HG02884 (cell line): ENCODE measurements around the gene CT45A9.
"Not testable (repeated sequence)": the region's sequence is repeated elsewhere in the genome, so short reads cannot be mapped to it uniquely, and the experiment has no call there.

Experiments used
- ATAC-seq: cut with Tn5 transposase; IDR thresholded peaks from one replicate; pipeline ENCODE4 v1.9.1; 2021; ENCODE audit warnings: mild to moderate bottlenecking, moderate library complexity; ENCODE audit not compliant: unreplicated experiment

Gene CT45A9, protein sequence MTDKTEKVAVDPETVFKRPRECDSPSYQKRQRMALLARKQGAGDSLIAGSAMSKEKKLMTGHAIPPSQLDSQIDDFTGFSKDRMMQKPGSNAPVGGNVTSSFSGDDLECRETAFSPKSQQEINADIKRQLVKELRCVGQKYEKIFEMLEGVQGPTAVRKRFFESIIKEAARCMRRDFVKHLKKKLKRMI

DNA sequence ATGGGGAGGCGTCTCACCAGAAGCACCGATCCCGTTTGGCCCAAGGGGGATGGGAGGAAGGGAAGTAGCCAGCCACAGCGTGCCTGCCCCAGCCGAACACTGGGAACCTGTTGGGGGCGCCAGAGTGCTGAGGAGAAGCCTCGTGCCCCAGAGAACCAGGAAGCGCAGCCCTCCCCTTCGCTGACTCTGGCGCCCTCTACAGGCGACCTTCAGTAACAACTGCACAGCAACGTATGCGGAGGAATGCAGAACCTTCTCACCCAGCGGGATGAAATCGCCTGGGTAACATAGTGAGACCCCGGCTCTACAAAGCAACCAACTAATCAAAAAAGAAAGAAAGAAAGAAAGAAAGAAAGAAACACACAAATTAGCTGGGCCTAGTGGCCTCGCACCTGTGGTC, at the start of gene CT45A9:
TSS of gene CT45A9 (minus strand) at position 101 of the 400 bp plus-strand sequence. CDS start 3,751 bp downstream, outside the sequence.
- ATAC-seq, result not testable (repeated sequence)

DNA sequence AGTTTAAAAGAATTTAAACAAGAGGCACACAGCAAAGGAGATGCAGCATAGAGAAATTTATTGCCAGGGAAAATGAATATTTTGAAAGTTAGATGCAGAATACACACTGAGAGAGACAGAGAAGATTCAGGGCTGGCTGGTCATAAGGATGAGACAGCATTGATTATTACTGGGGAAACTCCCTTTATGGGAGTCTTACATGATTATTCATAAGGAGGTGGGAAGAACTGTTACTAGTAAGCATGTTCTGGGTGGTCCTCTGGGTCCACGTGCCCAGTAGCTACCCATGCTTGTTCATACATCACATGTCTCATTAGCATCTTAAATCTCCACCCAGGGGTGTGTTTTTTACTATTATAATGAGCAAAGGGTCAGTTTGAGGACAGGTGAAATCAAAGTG, 48.9 kb upstream of the CT45A9 start:
- ATAC-seq, result not testable (repeated sequence)

DNA sequence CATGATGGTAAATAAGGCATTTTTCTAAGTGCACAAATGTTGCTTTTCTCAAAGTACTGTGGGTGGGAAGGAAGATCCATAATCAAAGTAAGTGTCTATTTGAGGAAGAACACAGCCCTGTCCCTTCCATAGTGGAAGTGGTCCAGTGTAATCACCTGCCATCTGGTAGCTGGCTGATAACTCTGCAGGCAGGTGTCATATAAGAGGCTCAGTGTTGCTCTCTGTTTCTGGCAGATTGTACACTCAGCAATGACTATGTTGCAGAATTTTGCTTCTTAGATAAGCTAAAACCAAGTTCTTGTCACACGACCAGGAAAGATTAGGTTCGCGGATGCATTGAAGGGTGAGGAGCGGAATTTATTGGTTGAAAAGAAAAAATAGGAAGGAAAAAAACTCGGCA, 42.8 kb upstream of the CT45A9 start:
- no peak for ATAC-seq

DNA sequence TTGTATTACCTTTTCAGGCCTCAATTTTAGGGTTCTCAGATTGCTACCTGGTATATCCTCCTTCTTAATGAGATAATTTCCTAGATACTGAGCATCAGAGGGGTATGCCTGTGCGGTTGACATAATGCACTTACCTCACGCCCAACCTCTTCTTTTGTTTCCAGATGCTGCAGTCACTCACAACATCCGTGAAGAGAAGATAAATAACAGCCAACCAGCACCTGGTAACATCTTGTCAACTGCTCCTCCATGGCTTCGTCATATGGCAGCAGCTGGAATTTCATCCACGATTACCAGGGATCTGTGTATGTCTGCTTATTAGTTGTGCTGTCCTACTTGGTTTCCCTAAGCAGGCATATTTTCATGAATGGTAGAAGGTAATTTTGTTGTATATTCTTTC, 38.6 kb upstream of the CT45A9 start:
- ATAC-seq, result no peak

DNA sequence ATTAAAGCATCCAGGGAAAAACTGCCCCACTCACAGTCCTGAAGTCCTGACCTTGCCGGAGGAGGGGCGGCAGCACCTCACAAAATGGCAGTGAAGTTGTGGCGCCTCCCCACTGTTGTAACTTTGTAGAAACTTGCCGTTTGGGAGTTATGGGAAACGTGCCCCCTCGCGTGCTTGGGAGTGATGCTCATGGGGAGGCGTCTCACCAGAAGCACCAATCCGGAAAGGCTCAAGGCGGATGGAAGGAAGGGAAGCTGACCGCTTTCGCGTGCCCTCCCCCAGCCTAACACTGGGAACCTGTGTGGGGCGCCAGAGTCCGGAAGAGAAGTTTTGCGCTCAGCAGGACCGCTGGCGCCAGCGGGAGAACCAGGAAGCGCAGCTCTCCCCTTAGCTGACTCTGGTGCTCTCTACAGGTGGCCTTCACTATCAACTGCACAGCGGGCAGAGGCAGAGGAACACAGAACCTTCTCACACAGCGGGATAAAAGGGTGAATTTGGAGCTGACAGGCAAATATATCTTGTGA, 21.7 kb upstream of the CT45A9 start, which contains the start of the genes CT45A10 and SAGE1:
TSS of gene CT45A10 (minus strand) at position 151 of the 524 bp plus-strand sequence. CDS start 8,100 bp downstream, outside the sequence.
TSS of gene SAGE1 (plus strand) at position 423 of the 524 bp plus-strand sequence. CDS start 2,527 bp downstream, outside the sequence.
- ATAC-seq, result no peak

DNA sequence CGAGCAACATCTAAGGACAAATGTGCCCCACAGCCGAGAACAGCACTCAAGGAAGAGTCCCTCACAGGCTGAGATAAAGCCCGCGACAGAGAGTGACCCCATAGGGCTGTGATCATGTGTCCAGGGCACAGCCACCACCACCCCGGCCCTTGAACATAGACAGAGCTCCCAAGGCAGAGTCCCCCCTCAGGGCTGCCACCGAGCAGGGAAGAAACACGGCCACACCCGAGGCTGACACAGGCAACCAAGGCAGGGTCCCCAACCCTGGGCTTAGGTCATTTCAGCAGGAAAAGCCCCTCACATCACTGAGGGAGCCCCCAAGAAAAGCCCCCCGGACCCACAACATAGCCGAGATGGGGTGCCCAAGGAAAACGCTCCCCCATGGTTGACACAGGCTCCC, 21.2 kb upstream of the CT45A9 start:
- ATAC-seq, result no peak

GRCh38 chrX:135890087-135890585, 18.5 kb upstream of the CT45A9 start:
- ATAC-seq, result no peak

DNA sequence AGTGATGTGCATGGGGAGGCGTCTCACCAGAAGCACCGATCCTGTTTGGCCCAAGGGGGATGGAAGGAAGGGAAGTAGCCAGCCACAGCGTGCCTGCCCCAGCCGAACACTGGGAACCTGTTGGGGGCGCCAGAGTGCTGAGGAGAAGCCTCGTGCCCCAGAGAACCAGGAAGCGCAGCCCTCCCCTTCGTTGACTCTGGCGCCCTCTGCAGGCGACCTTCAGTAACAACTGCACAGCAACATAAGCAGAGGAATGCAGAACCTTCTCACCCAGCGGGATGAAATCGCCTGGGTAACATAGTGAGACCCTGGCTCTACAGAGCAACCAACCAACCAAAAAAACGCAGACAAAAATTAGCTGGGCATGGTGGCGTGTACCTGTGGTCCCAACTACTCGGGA, 17.4 kb upstream of the CT45A9 start:
- ATAC-seq, result not testable (repeated sequence)

- not testable (repeated sequence) for ATAC-seq
Observed at GRCh38 chrX:135888230-135888629, 16.6 kb upstream of the CT45A9 start.

DNA sequence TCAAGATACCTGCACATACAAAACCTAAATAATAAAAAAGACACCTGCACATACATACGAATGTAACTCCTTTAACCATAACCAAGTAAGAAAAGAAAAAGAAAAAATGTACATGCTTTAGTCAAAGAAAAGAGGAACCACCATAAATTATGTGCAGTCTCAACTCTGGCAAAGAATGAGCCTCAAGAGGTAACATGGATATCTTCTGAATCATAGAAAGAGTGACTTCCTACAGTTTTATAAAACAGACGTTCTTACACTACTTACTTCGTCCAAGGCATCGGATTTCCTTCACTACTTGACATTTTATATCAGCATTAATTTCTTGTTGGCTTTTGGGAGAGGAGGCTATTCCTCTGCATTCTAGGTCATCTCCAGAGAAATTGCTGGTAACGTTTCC, 11.1 kb upstream of the CT45A9 start:
- ATAC-seq, result not testable (repeated sequence)

GRCh38 chrX:135854438-135854837, 17.2 kb downstream of the CT45A9 start, which contains the start of gene CT45A8:
Gene CT45A8, minus strand, starts transcription at chrX:135854538. Its CDS starts 3,755 bp downstream, at chrX:135850783.
- ATAC-seq, result not testable (repeated sequence)

DNA sequence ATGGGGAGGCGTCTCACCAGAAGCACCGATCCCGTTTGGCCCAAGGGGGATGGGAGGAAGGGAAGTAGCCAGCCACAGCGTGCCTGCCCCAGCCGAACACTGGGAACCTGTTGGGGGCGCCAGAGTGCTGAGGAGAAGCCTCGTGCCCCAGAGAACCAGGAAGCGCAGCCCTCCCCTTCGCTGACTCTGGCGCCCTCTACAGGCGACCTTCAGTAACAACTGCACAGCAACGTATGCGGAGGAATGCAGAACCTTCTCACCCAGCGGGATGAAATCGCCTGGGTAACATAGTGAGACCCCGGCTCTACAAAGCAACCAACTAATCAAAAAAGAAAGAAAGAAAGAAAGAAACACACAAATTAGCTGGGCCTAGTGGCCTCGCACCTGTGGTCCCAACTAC, 34.4 kb downstream of the CT45A9 start, which contains the start of gene CT45A7:
TSS of gene CT45A7 (minus strand) at position 101 of the 400 bp plus-strand sequence. CDS start 3,747 bp downstream, outside the sequence.
- ATAC-seq, result not testable (repeated sequence)

DNA sequence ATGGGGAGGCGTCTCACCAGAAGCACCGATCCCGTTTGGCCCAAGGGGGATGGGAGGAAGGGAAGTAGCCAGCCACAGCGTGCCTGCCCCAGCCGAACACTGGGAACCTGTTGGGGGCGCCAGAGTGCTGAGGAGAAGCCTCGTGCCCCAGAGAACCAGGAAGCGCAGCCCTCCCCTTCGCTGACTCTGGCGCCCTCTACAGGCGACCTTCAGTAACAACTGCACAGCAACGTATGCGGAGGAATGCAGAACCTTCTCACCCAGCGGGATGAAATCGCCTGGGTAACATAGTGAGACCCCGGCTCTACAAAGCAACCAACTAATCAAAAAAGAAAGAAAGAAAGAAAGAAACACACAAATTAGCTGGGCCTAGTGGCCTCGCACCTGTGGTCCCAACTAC, 51.7 kb downstream of the CT45A9 start, which contains the start of gene CT45A2:
TSS of gene CT45A2 (minus strand) at position 101 of the 400 bp plus-strand sequence. CDS start 3,747 bp downstream, outside the sequence.
- not testable (repeated sequence) for ATAC-seq
